Embryonic facial prominence (tissue), 1 donor: ENCODE measurements around the gene ANKRD26.
"Not testable (repeated sequence)": the region's sequence is repeated elsewhere in the genome, so short reads cannot be mapped to it uniquely, and the experiment has no call there.

Source experiments
- DNase-seq: peaks from one replicate; pipeline ENCODE4 v3.0.0-alpha.2; 2016; ENCODE audit errors: extremely low spot score

Gene ANKRD26

GRCh38 chr10:27099916-27100812 is at the start of gene ANKRD26:
ANKRD26 (minus strand) TSS chr10:27100494; CDS start chr10:27100326, 168 bp downstream.
- DNase-seq: peak; percentile 92

- DNase-seq: no peak
Measured at GRCh38 chr10:27147701-27148100, 47.4 kb upstream of the ANKRD26 start.

- DNase-seq: no peak
Measured at GRCh38 chr10:27145937-27146336, 45.6 kb upstream of the ANKRD26 start.

GRCh38 chr10:27143686-27144085 is 43.4 kb upstream of the ANKRD26 start:
- no peak for DNase-seq

GRCh38 chr10:27138277-27138676 is 38.0 kb upstream of the ANKRD26 start:
- DNase-seq: no peak

GRCh38 chr10:27134371-27134770 is 34.1 kb upstream of the ANKRD26 start:
- no peak for DNase-seq

GRCh38 chr10:27108165-27108564 is 7.9 kb upstream of the ANKRD26 start:
- DNase-seq: no peak

- DNase-seq: no peak
Measured at GRCh38 chr10:27104919-27105318, 4.6 kb upstream of the ANKRD26 start.

- DNase-seq: peak; percentile 14
Measured at GRCh38 chr10:27100813-27101347, 586 bp upstream of the ANKRD26 start.

- no peak for DNase-seq
Measured at GRCh38 chr10:27099448-27099847, 846 bp downstream of the ANKRD26 start.

GRCh38 chr10:27088119-27089044 is 11.9 kb downstream of the ANKRD26 start:
- DNase-seq: no peak

- no peak for DNase-seq
Measured at GRCh38 chr10:27072436-27073114, 27.7 kb downstream of the ANKRD26 start.

GRCh38 chr10:27068217-27068891 is 31.9 kb downstream of the ANKRD26 start:
- no peak for DNase-seq

- DNase-seq: no peak
Measured at GRCh38 chr10:27065084-27065483, 35.2 kb downstream of the ANKRD26 start.

GRCh38 chr10:27052656-27053055 is 47.6 kb downstream of the ANKRD26 start:
- DNase-seq: no peak

GRCh38 chr10:27045247-27045646 is 55.0 kb downstream of the ANKRD26 start:
- not testable (repeated sequence) for DNase-seq

- DNase-seq: no peak
Measured at GRCh38 chr10:27041196-27041595, 59.1 kb downstream of the ANKRD26 start.

- DNase-seq: no peak
Measured at GRCh38 chr10:27038168-27038567, 62.1 kb downstream of the ANKRD26 start.

GRCh38 chr10:27035163-27035562 is 65.1 kb downstream of the ANKRD26 start:
- no peak for DNase-seq

GRCh38 chr10:27030060-27030459 is 70.2 kb downstream of the ANKRD26 start:
- no peak for DNase-seq

GRCh38 chr10:27022048-27022447 is 78.2 kb downstream of the ANKRD26 start:
- DNase-seq: no peak
